Erythroblast (primary cell): ENCODE measurements around the gene RUFY3.

ENCODE experiments used
- GATA1 ChIP-seq: IDR thresholded peaks from 2 replicates; pipeline ENCODE4 v1.6.1; 2011; ENCODE audit warnings: low read depth, mild to moderate bottlenecking, control low read depth, low read length, moderate library complexity
- POLR2A ChIP-seq: IDR thresholded peaks from 2 replicates; pipeline ENCODE4 v1.6.1; 2011; ENCODE audit warnings: mild to moderate bottlenecking, low read length

DNA sequence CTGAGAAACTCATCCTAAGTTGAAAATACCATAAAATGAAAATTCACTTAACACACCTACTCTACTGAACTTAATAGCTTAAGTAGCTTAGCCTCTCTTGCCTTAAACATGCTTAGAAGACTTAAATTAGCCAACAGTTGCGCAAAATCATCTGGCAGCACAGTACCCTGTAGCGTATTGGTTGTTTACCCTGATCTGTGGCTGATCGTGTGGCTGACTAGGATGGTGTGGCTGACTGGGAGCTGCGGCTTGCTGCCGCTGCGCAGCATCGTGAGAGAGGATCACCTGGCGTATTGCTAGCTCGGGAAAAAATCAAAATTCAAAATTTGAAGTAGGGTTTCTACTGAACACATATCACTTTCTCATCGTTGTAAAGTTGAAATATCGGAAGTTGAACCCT is 6.3 kb downstream of the RUFY3 start:
- TF ChIP-seq POLR2A (no peak), GATA1 (no peak)
